GM19467 (cell line): ENCODE results near the gene ANKZF1.
A peak's percentile ranks its signal among the peaks of the same experiment; 100 is the strongest.

Experiments
- ATAC-seq: cut with Tn5 transposase; IDR thresholded peaks from one replicate; pipeline ENCODE4 v1.9.1; 2021; ENCODE audit warnings: mild to moderate bottlenecking, moderate library complexity; ENCODE audit not compliant: unreplicated experiment

ANKZF1 gene

GRCh38 chr2:219225350-219225749 lies 4.3 kb upstream of the ANKZF1 start:
- ATAC-seq, result no peak

DNA sequence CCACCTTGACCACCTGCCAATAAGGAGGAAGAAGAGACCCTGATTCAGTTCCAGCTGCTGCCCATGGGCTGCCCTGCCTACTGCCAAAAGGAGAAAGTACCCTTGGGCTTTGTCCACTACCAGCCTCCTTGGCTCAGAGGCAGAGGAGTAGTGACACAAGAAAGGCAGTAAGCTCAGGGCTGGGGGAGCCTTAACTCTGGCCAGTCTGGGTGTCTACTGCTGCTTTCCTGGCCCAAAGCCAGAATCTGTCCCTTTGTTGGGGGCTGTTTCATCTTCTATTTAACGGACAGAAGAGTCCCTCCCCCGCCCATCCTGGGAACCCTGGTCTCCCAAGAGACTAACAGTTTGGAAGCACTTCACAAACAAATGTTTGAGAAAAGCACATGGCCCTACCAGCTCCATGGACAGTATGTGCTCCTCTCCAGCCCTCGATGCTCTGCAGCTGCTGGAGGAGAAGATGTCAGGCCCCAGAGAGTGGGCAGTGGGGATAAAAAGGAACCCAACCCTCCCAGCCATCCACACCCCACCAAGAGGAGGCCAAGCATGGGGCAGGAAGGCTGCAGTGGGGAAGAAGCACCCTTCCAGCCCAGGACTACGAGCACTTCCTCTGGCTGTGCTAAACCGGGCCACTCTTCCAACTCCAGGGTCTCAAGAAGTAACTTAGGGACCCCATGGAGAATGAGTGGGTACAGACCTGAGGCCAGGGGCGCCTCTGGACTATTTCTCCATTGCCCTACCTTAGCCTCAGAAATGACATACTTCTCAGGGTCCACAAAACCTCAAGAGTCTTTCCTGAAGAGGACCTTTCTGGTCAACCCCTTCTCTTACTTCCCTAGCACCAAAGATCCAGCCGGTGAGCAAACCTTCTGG lies 1.3 kb upstream of the ANKZF1 start:
- no peak for ATAC-seq

DNA sequence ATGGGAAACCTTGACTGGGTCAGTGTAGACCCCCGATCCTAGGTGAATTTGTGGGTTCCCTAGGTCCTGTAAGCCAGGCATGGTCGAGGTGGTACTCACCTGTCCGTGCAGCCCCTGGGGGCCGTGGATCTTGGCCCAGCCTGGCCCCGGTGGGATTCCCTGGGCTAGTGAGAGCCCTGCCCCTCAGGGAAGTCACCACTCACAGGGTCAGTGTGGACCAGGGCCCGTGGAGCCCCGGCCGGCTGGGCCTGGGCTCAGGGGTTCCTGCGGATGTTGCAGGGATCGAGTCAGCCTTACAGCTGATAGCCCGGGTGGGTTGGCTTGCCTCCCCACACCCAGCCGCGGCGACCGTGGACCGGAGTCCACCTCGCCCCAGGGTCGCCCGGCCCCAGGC lies 698 bp upstream of the ANKZF1 start:
- ATAC-seq, result no peak

GRCh38 chr2:219230059-219230540 lies 494 bp downstream of the ANKZF1 start:
- ATAC-seq, result no peak

DNA sequence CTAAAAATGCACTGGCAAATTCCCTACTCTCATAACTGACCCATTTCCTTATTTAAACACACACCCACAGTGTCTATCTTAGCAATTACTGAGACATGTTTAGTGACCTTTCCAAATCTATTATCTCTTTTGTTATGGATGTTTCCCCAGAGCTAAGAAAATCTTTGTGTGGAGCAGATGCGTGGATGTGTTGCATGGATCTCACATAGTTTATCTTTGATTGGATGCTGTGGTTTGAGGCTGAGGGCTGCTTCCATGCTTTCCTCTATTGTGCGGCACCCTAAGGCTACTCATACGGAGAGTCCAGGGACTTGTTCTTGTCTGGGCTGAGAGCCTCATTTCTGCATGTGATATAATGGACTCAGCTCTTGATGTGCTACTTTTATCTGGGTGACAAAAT lies 4.7 kb downstream of the ANKZF1 start:
- ATAC-seq, result no peak

DNA sequence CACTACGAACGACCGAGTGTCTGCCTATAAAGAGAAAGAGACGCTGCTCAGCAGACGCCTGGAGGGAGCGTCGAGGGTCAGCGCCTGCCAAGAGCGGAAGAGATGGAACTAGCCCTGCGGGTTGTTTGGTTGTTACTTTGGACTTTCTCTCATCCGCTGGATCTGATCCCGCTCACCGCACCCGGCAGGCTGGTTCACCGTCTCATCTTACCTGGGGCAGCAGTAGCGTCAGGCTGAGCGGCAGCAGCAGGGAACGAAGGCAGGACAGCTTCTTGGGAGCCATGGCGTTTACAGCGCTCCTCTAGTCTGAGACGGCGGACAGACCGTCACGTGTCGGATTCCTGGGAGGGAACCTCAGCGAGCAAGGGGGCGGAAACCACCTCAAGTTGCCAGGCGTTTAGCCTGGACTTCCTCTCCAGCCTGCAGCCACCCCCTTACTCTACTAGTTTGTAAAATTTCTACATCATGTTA lies 13.7 kb downstream of the ANKZF1 start:
- ATAC-seq, result no peak

DNA sequence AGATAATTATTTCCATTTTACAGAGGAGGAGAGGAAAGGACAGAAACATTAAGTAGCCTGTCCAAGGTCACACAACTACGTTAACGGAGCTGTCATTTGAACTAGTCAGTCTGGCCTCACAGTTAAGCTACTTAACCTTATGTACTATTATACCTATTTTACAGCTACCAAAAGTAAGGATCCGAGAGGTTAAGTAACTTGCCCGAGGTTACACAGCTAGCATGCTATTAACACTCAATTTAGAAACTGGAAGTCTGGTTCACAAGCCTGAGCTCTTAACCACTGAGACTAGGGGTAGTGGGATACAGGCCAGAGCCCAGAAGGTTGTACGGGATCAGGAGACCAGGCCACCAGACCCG lies 15.2 kb downstream of the ANKZF1 start:
- ATAC-seq, result no peak

- ATAC-seq, result peak; percentile 56
Observed at GRCh38 chr2:219245148-219245898, 15.7 kb downstream of the ANKZF1 start, which contains the start of the genes GLB1L and STK16. Gene GLB1L, minus strand, starts transcription at chr2:219245444. Its CDS starts 1,871 bp downstream, at chr2:219243573. Gene STK16, plus strand, starts transcription at chr2:219245479. Its CDS starts 521 bp downstream, at chr2:219246000.

DNA sequence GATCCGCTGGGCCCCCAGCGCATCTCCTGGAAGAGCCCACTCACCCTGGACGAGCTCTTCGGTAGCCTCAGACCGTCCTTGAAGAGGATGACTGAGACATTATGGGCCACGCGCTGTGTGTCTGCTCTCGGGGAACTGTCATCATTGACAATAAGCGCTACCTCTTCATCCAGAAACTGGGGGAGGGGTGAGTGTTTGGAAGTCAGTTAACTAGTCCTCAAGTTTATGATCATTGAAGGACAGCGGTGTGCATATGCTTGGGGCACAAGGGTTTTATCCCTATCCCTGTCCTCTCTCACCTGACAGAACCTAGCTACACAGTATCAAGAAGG lies 16.3 kb downstream of the ANKZF1 start:
- ATAC-seq, result no peak

DNA sequence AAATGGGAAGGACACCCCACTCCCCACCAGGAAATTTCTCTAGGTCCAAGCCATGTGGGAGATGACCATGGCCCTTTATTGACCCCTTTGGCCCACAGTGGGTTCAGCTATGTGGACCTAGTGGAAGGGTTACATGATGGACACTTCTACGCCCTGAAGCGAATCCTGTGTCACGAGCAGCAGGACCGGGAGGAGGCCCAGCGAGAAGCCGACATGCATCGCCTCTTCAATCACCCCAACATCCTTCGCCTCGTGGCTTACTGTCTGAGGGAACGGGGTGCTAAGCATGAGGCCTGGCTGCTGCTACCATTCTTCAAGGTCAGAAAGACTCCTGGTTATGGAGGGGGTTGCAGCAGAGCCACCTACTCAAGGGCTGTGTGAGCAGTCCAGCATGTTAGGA lies 17.0 kb downstream of the ANKZF1 start:
- no peak for ATAC-seq

- no peak for ATAC-seq
Observed at GRCh38 chr2:219247678-219248642, 18.4 kb downstream of the ANKZF1 start.

GRCh38 chr2:219248845-219249202 lies 19.2 kb downstream of the ANKZF1 start:
- no peak for ATAC-seq

DNA sequence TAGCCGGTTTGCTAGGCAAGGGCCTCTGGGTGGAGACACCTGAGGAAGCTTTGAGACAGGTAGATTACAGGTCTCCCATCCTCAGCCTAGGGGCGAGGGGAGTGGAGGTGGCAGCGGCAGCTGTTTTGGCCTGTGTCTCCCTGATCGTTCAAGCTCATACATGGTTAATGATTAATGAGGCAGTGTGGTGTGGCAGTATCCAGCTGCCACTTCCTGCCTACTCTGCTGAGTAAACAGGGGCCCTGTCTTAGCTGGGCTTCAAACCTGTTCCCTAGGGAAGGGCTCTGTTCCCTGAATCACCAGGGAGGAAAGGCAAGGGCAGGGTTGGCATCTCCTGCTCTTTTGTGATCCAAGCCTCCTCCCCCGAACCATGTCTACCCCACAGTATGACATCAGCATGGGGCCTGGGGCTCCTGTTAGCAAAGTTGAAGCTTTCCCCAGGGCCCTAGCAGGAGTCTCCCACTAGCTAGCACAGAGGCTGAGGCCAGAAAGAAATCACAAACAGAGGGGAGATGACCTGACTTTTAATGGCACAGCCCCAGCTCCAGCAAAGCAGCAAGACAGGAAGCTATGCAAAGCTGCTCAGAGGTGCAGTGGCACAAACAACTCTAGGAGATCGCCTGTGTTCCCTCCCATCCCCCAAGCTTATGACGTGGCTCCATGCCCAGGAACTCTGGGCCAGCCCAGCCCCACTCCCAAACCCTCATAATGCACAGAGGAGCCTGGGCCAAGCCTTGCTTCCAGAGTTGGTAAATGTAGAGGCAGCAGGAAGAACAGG lies 19.8 kb downstream of the ANKZF1 start:
- peak; percentile 45 for ATAC-seq

DNA sequence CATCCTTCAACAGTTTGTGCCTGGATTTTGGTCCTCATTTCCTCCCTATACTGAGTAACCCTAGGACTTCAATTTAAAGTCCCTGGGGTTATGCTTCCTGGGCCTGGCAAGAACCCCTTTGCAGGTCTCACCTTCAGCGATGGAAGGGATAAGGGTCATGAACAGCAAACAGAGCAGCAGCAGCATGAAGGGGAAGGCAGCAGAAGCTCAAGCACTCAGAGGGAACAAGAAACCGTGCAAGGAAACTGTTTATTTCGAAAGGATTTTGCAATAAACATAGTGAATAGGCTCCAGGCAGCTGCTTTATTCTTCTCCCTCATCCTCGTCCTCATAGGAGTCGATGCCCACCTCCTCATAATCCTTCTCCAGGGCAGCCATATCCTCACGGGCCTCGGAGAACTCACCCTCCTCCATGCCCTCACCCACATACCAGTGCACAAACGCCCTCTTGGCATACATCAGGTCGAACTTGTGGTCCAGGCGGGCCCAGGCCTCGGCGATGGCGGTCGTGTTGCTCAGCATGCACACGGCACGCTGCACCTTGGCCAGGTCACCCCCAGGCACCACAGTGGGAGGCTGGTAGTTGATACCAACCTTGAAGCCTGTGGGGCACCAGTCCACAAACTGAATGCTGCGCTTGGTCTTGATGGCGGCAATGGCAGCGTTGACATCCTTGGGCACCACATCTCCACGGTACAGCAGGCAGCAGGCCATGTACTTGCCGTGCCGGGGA lies 20.6 kb downstream of the ANKZF1 start:
- ATAC-seq, result no peak

DNA sequence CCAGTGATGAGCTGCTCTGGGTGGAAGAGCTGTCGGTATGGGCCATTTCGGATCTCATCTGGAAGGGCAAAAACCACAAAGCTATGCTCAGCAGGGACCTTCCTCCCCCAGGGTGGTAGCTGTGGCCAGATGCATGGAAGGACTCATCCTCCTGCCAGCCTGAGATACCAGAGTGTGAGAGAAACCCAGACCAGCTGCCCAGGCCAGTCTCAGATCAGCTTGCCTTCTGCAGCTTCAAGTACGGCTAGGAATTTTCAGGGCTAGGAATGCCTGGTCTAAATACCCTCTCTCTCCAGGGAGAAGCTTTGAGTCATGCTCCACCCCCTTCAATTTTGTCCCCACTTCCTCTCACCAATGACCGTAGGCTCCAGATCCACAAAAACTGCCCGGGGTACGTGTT lies 22.1 kb downstream of the ANKZF1 start:
- no peak for ATAC-seq

- ATAC-seq, result no peak
Observed at GRCh38 chr2:219252084-219252483, 22.5 kb downstream of the ANKZF1 start.

DNA sequence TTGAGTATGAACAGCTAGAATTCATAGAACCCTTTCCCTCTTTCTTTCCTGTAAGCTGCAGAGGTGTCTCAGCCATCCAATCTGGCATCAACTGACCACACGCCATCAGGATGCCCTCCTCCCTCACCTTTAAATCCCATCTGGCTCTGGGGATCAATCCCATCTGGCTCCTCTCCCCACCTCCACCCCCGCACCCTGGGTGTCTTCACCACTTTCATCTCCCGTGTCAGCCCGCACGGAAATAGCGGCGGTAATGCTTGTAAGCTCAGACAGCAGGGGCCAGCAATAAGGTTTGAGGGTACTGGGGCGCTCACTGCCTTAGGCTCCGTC lies 22.9 kb downstream of the ANKZF1 start:
- no peak for ATAC-seq

DNA sequence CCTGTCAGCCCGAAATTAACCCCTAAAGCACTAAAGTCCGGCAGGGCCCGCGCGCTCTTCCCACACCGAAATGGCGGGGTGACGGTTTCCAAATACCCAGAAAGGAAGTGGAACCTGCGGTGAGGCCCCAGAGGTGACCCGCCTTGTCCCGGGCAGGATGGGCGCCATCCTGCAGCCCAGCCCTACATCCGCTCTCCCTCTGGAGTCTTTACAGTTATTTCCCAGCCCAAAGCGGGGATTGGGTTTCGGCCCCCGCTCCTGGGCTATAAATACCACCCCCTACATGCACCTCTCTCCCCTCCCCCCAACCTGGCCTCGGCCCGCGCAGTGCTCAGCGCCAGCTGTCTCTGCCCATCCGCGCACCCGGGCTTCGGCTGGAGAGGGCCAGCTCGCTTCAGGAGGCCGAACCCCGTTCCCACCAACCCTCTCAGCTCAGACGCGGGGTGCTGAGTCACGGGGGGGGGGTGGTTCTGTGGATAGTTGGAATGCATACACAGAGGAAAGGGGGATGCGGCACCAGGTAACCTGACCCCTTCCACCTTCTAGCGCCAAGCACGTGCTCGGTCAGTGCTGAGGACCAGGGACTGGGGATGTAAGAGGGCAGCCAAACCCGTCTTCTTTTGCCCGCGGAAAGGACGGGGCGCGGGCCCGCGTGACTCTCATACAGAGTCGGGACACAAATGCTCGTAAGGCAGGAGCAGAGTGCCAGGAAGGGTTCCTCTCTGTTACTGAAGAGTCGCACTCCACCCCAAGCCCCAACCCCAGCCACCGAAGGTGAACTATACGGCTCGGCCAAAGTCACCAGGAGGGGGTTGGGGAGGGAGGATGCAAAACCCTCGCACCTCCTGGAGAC lies 23.5 kb downstream of the ANKZF1 start, which contains the start of gene TUBA4B:
TUBA4B (plus strand) TSS at position 344 of the 853 bp plus-strand sequence; CDS start at position 509, 165 bp downstream.
- ATAC-seq, result peak; percentile 6
